HG02943 (cell line): Measurements from ENCODE around the gene TFPT.
A peak's percentile ranks its signal among the peaks of the same experiment; 100 is the strongest.

Experiments
- ATAC-seq: cut with Tn5 transposase; IDR thresholded peaks from one replicate; pipeline ENCODE4 v1.9.1; 2021; ENCODE audit warnings: mild to moderate bottlenecking, low read depth, moderate library complexity; ENCODE audit not compliant: unreplicated experiment

Gene TFPT

GRCh38 chr19:54115109-54116063, at the start of gene TFPT, which contains the start of gene PRPF31:
TFPT (minus strand) TSS chr19:54115657; CDS start chr19:54115269, 388 bp downstream.
PRPF31 (plus strand) TSS chr19:54115754; CDS start chr19:54118279, 2,525 bp downstream.
- ATAC-seq: peak; percentile 84

GRCh38 chr19:54165222-54165621, 49.8 kb upstream of the TFPT start:
- no peak for ATAC-seq

- no peak for ATAC-seq
Measured at GRCh38 chr19:54164369-54165068, 49.1 kb upstream of the TFPT start.

- no peak for ATAC-seq
Measured at GRCh38 chr19:54162884-54163283, 47.4 kb upstream of the TFPT start.

- no peak for ATAC-seq
Measured at GRCh38 chr19:54162241-54162805, 46.9 kb upstream of the TFPT start.

- ATAC-seq: no peak
Measured at GRCh38 chr19:54160854-54161253, 45.4 kb upstream of the TFPT start.

- ATAC-seq: peak; percentile 1
Measured at GRCh38 chr19:54160182-54160811, 44.8 kb upstream of the TFPT start.

- peak; percentile 91 for ATAC-seq
Measured at GRCh38 chr19:54159352-54160181, 44.1 kb upstream of the TFPT start, which contains the start of gene LENG1. LENG1 (minus strand) TSS chr19:54159721; CDS start chr19:54159695, 26 bp downstream.

GRCh38 chr19:54158812-54159351, 43.4 kb upstream of the TFPT start:
- ATAC-seq: no peak

GRCh38 chr19:54156953-54157352, 41.5 kb upstream of the TFPT start:
- no peak for ATAC-seq

- no peak for ATAC-seq
Measured at GRCh38 chr19:54156490-54156889, 41.0 kb upstream of the TFPT start.

GRCh38 chr19:54155694-54156093, 40.2 kb upstream of the TFPT start:
- no peak for ATAC-seq

GRCh38 chr19:54154603-54155345, 39.3 kb upstream of the TFPT start:
- no peak for ATAC-seq

GRCh38 chr19:54153731-54154326, 38.4 kb upstream of the TFPT start:
- no peak for ATAC-seq

- ATAC-seq: no peak
Measured at GRCh38 chr19:54152878-54153524, 37.5 kb upstream of the TFPT start.

GRCh38 chr19:54152267-54152666, 36.8 kb upstream of the TFPT start:
- no peak for ATAC-seq

GRCh38 chr19:54151362-54152035, 36.0 kb upstream of the TFPT start:
- no peak for ATAC-seq
